Tibial nerve (tissue), 3 donors: Measurements from ENCODE around the gene FUT4.

Experiments
- POLR2A ChIP-seq, 2 donors: fragments of 450-650 bp; IDR thresholded peaks; one replicate each; pipeline ENCODE4 v1.6.1; 2017; ENCODE audit warnings: antibody characterized with exemption in 2 of 2, mild to moderate bottlenecking in 2 of 2, moderate library complexity in 2 of 2
- TF ChIP-seq, protein P1 (sequence below), 5 experiments: fragments of 200-600 bp in 3 of 5; fragments of 450-650 bp in 2 of 5; sonication (generic) in 3 of 5; IDR thresholded peaks; one replicate each; pipeline ENCODE4 v1.5.1; 2016 to 2019; ENCODE audit warnings: antibody characterized with exemption in 5 of 5, mild to moderate bottlenecking in 3 of 5, moderate library complexity in 2 of 5

DNA sequence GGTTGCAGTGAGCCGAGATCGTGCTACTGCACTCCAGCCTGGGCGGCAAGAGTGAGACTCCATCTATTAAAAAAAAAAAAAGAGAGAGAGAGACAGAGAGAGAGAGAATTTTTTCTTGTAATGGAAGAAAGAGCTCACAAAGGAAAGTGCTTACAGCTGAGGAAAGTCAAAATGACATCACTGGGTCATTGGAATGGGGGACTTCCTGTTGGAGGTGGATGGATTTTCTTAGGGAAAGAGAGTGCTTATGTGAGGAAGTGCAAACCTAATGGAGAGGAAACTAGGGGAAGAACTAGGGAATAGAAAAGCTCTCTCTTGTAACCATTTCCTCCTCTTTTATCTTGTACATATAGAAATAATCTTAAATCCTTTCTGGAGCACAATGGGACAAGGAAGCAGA is 17.1 kb downstream of the FUT4 start:
- TF ChIP-seq, protein P1, sequence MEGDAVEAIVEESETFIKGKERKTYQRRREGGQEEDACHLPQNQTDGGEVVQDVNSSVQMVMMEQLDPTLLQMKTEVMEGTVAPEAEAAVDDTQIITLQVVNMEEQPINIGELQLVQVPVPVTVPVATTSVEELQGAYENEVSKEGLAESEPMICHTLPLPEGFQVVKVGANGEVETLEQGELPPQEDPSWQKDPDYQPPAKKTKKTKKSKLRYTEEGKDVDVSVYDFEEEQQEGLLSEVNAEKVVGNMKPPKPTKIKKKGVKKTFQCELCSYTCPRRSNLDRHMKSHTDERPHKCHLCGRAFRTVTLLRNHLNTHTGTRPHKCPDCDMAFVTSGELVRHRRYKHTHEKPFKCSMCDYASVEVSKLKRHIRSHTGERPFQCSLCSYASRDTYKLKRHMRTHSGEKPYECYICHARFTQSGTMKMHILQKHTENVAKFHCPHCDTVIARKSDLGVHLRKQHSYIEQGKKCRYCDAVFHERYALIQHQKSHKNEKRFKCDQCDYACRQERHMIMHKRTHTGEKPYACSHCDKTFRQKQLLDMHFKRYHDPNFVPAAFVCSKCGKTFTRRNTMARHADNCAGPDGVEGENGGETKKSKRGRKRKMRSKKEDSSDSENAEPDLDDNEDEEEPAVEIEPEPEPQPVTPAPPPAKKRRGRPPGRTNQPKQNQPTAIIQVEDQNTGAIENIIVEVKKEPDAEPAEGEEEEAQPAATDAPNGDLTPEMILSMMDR (IDR thresholded peaks at IDR 0.05) = no peak
- TF ChIP-seq POLR2A (IDR thresholded peaks at IDR 0.05) = no peak
